SK-N-MC (cell line): Measurements from ENCODE around the gene TMEM175.
"Not testable (repeated sequence)": the region's sequence is repeated elsewhere in the genome, so short reads cannot be mapped to it uniquely, and the experiment has no call there.

ENCODE experiments used
- DNase-seq: peaks from one replicate; pipeline ENCODE4 v3.0.0-alpha.2; 2011; ENCODE audit warnings: low read depth, low spot score
- H3K27ac ChIP-seq: fragments of 200-600 bp; sonication (generic); 2 replicates; pipeline ENCODE4 v1.5.1; 2016; ENCODE audit warnings: mixed run types
- H3K36me3 ChIP-seq: fragments of 200-600 bp; sonication (generic); 2 replicates; pipeline ENCODE4 v1.6.1; 2017; ENCODE audit warnings: antibody characterized with exemption, low read length, mixed read lengths; ENCODE audit not compliant: insufficient read depth
- H3K4me3 ChIP-seq: fragments of 200-600 bp; sonication (generic); 2 replicates; pipeline ENCODE4 v1.5.1; 2016
- H3K9ac ChIP-seq: fragments of 200-600 bp; sonication (generic); 2 replicates; pipeline ENCODE4 v1.8.0; 2017; ENCODE audit warnings: mixed run types, mixed read lengths; ENCODE audit not compliant: insufficient read length
- H3K9me3 ChIP-seq: fragments of 200-600 bp; sonication (generic); 2 replicates; pipeline ENCODE4 v1.6.1; 2017; ENCODE audit warnings: low read depth, mild to moderate bottlenecking, antibody characterized with exemption, low read length, moderate library complexity, mixed read lengths
- EZH2 ChIP-seq: fragments of 200-600 bp; sonication (generic); IDR thresholded peaks from one replicate; pipeline ENCODE4 v1.6.1; 2017; ENCODE audit warnings: antibody characterized with exemption
- FOXP2 ChIP-seq: optimal IDR thresholded peaks from 2 replicates; pipeline ENCODE3; 2011; ENCODE audit warnings: mild to moderate bottlenecking, moderate library complexity; ENCODE audit not compliant: insufficient read depth; ENCODE audit errors: extremely low read length, control extremely low read depth
- POLR2AphosphoS5 ChIP-seq: IDR thresholded peaks from 2 replicates; pipeline ENCODE4 v1.6.1; 2012; ENCODE audit warnings: mild to moderate bottlenecking, low read depth, low read length, borderline replicate concordance

Gene TMEM175

DNA sequence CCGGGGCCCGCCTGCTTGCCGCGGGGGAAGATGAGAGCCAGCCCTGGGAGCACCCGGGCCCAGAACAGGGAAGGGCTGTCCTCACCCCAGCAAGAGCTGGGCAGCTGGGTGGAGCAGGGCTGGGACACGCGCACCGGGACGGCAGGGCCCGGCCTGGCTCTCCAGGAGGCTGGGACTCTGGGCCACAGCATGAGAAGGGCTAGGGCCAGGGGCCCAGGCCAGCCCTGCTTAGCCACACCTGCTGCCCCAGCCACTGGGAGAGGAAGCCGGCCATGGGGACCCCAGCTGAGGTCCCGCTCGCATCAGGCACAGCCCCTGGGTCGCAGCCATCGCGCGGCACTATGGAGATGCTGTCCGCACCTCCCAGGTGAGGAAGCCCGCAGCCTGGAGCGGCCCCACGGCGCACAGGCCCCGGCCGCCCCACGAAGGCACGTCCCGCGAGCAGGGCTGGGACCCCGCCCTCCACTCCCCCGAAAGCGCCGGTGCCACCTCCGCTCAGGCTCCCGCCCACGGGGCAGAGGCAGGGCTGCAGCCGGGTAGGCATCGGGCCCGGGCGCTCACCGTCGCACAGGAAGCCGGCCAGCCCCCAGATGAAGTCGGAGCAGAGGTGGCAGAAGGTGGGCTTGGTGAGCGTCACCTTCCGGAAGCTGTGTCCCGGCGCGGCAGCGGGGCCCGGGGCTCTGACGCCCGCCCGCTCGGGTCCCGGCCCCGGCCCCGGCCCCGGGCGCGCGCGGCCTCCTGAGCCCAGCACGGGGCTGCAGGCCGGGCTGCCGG, 40.6 kb downstream of the TMEM175 start:
- Histone ChIP-seq H3K9ac (peak overlapping the region; percentile 65), H3K36me3 (no peaks in the 10 kb centered on the region), H3K4me3 (peak overlapping the region; percentile 85), H3K27ac (no peak overlapping the region), H3K9me3 (no peaks in the 10 kb centered on the region)
- no peak for DNase-seq
- TF ChIP-seq FOXP2 = no peak
- TF ChIP-seq POLR2AphosphoS5 = no peak
- TF ChIP-seq EZH2 = no peak

DNA sequence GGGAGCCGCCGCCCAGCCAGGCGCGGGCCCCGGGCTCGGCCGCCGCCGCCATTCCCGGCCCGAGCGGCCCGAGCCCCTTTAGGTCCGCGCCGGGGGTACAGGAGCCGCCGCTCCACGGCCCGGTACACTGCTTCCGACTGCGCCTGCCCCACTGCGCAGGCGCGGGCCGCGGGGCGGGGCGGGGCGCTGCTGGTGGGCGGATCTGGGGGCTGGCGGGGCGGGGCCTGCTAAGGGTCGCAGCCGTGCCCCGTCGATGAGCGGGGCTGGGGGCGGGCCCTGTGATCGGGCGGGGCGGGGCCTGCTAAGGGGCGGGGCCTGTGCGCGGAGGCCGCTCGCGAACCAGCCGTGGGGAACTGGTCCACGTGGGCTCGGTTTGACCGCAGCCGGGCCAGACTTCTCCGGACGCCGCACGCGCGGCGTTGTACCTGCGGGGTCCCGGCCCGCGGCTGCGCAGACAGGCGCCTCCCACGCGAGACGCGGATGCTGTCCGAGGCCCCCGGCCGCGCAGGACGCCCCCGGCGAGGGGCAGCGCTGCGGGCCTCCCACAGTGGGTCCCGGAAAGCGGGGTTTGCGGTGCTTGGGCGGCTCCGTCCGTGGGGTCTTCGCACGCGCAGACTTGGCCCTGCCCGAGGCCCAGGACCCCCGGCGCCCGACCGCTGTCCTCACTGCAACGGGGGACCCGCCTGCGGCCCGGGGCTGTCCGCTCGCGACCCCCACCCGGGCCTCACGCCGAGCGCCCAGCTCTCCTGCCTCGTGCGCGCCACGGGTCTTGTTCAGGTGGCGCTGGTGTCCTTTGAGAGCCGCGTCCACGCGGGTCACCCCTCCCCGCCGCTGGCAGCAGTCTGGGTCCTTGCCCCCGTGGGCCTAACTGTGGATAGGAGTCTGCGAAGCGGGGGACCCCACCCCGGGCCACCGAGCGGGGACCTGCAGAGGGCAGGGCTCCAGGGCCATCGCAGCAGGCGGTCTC, 41.5 kb downstream of the TMEM175 start, which contains the start of gene DGKQ:
Gene DGKQ, minus strand, starts transcription at position 139 of the 967 bp plus-strand sequence. Its CDS starts 87 bp downstream, at position 52.
- H3K27ac ChIP-seq = no peak within 1 kb of the TSS
- no peaks in the 10 kb centered on the region for H3K36me3 ChIP-seq
- no peaks in the 10 kb centered on the region for H3K9me3 ChIP-seq
- no peak for DNase-seq
- no peak for TF ChIP-seq FOXP2
- TF ChIP-seq EZH2 = no peak
- TF ChIP-seq POLR2AphosphoS5 = no peak
- H3K4me3 ChIP-seq = peak within 1 kb of the TSS; percentile 85
- peak within 1 kb of the TSS; percentile 65 for H3K9ac ChIP-seq

DNA sequence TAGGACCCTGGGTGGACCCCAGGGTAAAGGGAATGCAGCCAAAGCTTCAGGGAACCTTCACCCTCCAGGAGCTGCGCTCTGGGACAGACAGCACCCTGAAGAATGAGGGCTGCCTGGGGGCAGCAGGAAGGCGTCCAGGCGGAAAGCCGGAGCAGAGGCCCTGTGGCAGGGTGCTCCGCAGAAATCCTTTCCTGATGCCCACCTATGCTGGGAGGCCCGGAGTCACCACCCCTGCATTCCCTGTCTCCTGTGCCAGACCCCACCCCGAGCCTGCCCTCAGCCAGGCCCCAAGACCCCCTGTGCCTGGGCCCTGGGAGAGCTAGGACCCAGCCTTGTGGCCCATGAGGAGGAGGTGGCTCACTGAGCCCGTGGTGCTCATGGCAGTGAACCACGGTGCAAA, 42.4 kb downstream of the TMEM175 start:
- Histone ChIP-seq H3K9ac (no peak overlapping the region), H3K36me3 (no peaks in the 10 kb centered on the region), H3K9me3 (no peaks in the 10 kb centered on the region), H3K4me3 (no peak overlapping the region), H3K27ac (no peak overlapping the region)
- no peak for TF ChIP-seq EZH2
- TF ChIP-seq FOXP2 = no peak
- TF ChIP-seq POLR2AphosphoS5 = no peak
- DNase-seq = no peak

DNA sequence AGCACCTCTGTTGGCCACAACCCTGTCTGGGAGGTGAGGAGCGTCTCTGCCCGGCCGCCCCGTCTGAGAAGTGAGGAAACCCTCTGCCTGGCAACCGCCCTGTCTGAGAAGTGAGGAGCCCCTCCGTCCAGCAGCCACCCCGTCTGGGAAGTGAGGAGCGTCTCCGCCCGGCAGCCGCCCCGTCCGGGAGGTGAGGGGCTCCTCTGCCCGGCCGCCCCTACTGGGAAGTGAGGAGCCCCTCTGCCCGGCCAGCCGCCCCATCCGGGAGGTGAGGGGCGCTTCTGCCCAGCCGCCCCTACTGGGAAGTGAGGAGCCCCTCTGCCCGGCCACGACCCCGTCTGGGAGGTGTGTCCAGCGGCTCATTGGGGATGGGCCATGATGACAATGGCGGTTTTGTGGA, 43.8 kb downstream of the TMEM175 start:
- DNase-seq, H3K9ac ChIP-seq, H3K27ac ChIP-seq, H3K4me3 ChIP-seq, H3K9me3 ChIP-seq, H3K36me3 ChIP-seq: not testable (repeated sequence)

DNA sequence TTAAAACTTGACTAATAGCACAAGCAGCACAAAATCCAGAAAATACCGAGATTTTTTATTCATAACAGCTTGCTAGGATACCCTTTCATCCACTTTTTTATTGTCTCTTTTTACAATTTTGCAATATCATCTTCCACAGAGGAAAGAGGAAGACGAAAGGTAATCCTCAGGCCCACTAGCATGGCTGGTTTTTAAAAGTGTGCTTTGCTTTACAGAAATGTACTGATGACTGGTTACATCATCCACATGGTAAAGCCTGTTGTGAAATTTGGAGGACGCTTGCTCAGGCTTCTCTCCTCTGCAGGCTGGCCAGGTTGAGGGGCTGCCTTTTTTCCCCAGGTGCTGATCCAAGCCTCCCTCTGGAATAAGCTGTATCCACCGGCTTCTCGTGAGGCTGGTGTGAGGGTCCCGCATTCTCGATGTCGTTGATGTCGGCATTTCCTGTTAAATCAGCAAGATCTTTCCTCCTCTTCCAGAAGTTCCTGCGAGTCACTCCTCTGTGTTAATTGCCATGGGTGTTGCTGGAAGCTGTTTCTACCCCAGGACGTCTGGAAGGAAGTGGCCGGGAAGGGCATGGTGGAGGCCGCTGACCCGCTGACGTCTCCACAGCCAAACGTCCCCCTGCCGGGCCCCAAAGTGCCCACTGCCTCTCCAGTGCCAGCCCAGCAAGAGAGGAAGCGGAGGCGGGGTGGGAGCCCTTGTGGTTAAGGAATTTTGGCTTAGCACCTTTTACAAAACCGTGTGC, 46.9 kb downstream of the TMEM175 start:
- Histone ChIP-seq H3K4me3 (peak overlapping the region; percentile 19; the same call in 1 of the 2 replicates), H3K9me3 (no peaks in the 10 kb centered on the region), H3K9ac (peak overlapping the region; percentile 44), H3K36me3 (no peaks in the 10 kb centered on the region), H3K27ac (peak overlapping the region; percentile 77)
- no peak for TF ChIP-seq EZH2
- TF ChIP-seq POLR2AphosphoS5 = no peak
- no peak for TF ChIP-seq FOXP2
- no peak for DNase-seq

DNA sequence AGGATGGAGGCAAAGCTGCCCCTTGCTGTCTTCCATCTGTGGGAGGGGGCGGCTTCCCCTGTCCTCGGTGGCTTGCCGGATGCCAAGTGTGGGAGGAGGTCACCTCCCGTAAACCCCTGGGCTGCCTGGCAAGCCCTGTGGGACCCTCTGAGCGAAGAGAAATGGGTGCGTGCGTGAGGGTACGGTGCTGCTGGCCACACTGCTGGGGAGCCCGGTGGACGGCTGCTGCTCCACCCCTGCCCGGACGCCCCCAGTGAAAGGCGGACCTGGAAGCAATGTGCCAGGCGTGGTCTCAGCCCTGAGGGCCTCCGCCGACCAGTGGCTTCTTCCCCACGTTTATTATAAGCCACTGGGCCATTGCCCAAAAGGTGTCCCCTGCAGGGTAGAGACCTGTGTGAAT, 50.0 kb downstream of the TMEM175 start:
- no peak overlapping the region for H3K27ac ChIP-seq
- TF ChIP-seq POLR2AphosphoS5 = no peak
- no peak for DNase-seq
- no peak overlapping the region for H3K9ac ChIP-seq
- no peaks in the 10 kb centered on the region for H3K9me3 ChIP-seq
- H3K4me3 ChIP-seq = no peak overlapping the region
- H3K36me3 ChIP-seq = no peaks in the 10 kb centered on the region

DNA sequence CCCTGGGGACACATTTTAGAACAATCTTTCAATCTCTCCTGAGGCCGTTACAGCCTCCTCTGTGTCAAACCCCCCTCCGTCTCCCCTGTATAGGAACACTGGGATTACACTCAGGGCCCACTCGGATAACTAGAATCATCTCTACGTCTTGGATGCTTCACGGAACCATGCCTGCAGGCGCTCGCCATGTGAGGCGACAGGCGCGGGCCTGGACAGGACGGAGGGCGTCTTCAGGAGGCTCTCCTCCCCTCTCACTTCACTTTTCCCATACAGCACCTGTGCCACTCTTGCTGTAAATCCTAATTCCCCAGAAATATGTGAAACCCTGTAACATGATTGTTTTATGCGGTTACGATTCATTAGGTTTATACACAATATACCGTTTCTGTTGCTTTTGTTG, 50.6 kb downstream of the TMEM175 start:
- Histone ChIP-seq H3K4me3 (no peak overlapping the region), H3K36me3 (no peaks in the 10 kb centered on the region), H3K9ac (no peak overlapping the region), H3K9me3 (no peaks in the 10 kb centered on the region), H3K27ac (0 out of 2 replicates have a peak overlapping the region, but pooled peaks have one; percentile 16)
- DNase-seq = no peak
- TF ChIP-seq FOXP2 (no peak), POLR2AphosphoS5 (no peak), EZH2 (no peak)

DNA sequence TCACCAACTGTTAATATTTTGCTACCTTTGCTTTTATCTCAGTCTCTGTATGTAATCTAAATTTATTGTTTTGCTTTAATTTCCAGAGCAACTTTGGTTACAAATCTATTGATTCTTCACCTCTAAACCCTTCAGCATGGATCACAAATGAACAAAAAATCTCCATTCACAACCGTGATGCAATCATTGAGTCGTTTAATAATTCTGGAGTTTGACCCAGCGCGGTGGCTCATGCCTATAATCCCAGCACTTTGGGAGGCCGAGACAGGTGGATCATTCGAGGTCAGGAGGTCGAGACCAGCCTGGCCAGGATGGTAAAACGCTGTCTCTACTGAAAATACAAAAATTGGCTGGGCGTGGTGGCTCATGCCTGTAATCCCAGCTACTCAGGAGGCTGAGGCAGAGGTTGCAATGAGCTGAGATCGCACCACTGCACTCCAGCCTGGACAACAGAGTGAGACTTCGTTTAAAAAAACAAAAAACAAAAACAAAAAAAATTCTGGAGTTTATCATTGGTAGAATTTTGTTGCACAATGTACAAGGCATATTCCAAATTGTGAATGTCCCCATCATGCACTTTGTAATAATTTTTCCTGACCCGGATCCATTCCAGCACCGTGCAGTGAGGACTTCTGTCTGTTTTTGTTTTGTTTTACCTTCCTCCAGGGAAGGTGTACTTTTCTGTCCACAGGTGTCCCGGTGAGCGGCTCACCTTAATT, 52.2 kb downstream of the TMEM175 start:
- Histone ChIP-seq H3K27ac (no peak overlapping the region), H3K4me3 (no peak overlapping the region)
- no peak for TF ChIP-seq POLR2AphosphoS5
- TF ChIP-seq EZH2 = no peak
- no peak for TF ChIP-seq FOXP2

More for the DNA sequence above, 52.2 kb downstream of the TMEM175 start:
- H3K36me3 ChIP-seq = no peaks in the 10 kb centered on the region
- no peak overlapping the region for H3K9ac ChIP-seq
- no peak for DNase-seq
- H3K9me3 ChIP-seq = no peaks in the 10 kb centered on the region
